Type B pancreatic cell (in vitro differentiated cells): Measurements from ENCODE around the gene FOXP3. TPM values are rescaled to one million over a fixed set of nuclear protein-coding genes. Genes with fewer than 3 reads are reported as not detected.

Source experiments
- DNase-seq: peaks from one replicate; pipeline ENCODE4 v3.0.0; 2021; ENCODE audit warnings: mixed read lengths; ENCODE audit not compliant: unreplicated experiment; ENCODE audit errors: extremely low spot score
- H3K27ac Mint-ChIP-seq: 2 replicates; pipeline ENCODE4 v1.8.0; 2021; ENCODE audit warnings: mild to moderate bottlenecking, mixed read lengths
- H3K27me3 Mint-ChIP-seq: 2 replicates; pipeline ENCODE4 v1.8.0; 2021; ENCODE audit warnings: mixed read lengths
- H3K36me3 Mint-ChIP-seq: 2 replicates; pipeline ENCODE4 v1.8.0; 2021; ENCODE audit warnings: mixed read lengths
- H3K4me1 Mint-ChIP-seq: one replicate; pipeline ENCODE4 v1.8.0; 2021; ENCODE audit warnings: mixed read lengths; ENCODE audit not compliant: unreplicated experiment
- H3K4me3 Mint-ChIP-seq: 2 replicates; pipeline ENCODE4 v1.8.0; 2021; ENCODE audit warnings: mild to moderate bottlenecking, mixed read lengths
- H3K9me3 Mint-ChIP-seq: 2 replicates; pipeline ENCODE4 v1.8.0; 2021; ENCODE audit warnings: mixed read lengths
- CTCF ChIP-seq: fragments of 200-600 bp; sonication (generic); conservative IDR thresholded peaks from 2 replicates; pipeline ENCODE4 v1.5.0; 2021; ENCODE audit warnings: antibody characterized with exemption, mild to moderate bottlenecking
- total RNA-seq: library from RNA; stranded (reverse); gene quantifications from 2 replicates; pipeline ENCODE4 v1.2.1, GENCODE V29; 2021; ENCODE audit warnings: low replicate concordance

The FOXP3 gene
- total RNA-seq, 1 donor from 2014 or later, result 0.58 TPM

- no peaks in the 10 kb centered on the region for H3K4me1 Mint-ChIP-seq
- H3K36me3 Mint-ChIP-seq, result no peaks in the 10 kb centered on the region
- no peak for TF ChIP-seq CTCF
- peaks cover 13% of the 10 kb centered on the region for H3K27me3 Mint-ChIP-seq
- DNase-seq, result no peak
- H3K4me3 Mint-ChIP-seq, result no peak overlapping the region
- no peaks in the 10 kb centered on the region for H3K9me3 Mint-ChIP-seq
- no peak overlapping the region for H3K27ac Mint-ChIP-seq
These were observed 62.5 kb downstream of the FOXP3 start for GRCh38 chrX:49202022-49202421.

Other genes with a start within 250 kb of the FOXP3 start
- gene TFE3, start 221.4 kb downstream of the FOXP3 start, total RNA-seq, result 29.6 and 53.9 TPM in 2 replicates
- gene CCDC120, start 205.7 kb downstream of the FOXP3 start, total RNA-seq, result 25.3 and 48.6 TPM in 2 replicates
- 10.0 and 29.7 TPM in 2 replicates for gene PRAF2, start 190.7 kb downstream of the FOXP3 start, total RNA-seq
- 45.5 and 53.3 TPM in 2 replicates for gene WDR45, start 184.8 kb downstream of the FOXP3 start, total RNA-seq
- gene GPKOW, start 141.0 kb downstream of the FOXP3 start, total RNA-seq, result 16.4 and 17.8 TPM in 2 replicates
- gene MAGIX, start 102.0 kb downstream of the FOXP3 start, total RNA-seq, result 4.8 and 7.0 TPM in 2 replicates
- 25.7 and 28.2 TPM in 2 replicates for gene PLP2, start 92.8 kb downstream of the FOXP3 start, total RNA-seq
- gene PRICKLE3, start 78.3 kb downstream of the FOXP3 start, total RNA-seq, result 8.7 and 13.2 TPM in 2 replicates
- gene SYP, start 64.5 kb downstream of the FOXP3 start, total RNA-seq, result 13.6 and 14.8 TPM in 2 replicates
- 0.17 and 0.48 TPM in 2 replicates for gene CACNA1F, start 31.4 kb downstream of the FOXP3 start, total RNA-seq
- 13.0 and 16.6 TPM in 2 replicates for gene CCDC22, start 29.2 kb downstream of the FOXP3 start, total RNA-seq
- 5.7 and 8.0 TPM in 2 replicates for gene PPP1R3F, start 5.1 kb upstream of the FOXP3 start, total RNA-seq
- not detected in 2 replicates for gene GAGE10, start 38.9 kb upstream of the FOXP3 start, total RNA-seq
- gene GAGE12J, start 57.3 kb upstream of the FOXP3 start, total RNA-seq, result not detected in 2 replicates
- gene GAGE13, start 66.9 kb upstream of the FOXP3 start, total RNA-seq, result not detected in 2 replicates